H1 (cell line): ENCODE measurements around the gene TMEM82. TPM values are rescaled to one million over a fixed set of nuclear protein-coding genes. Genes with fewer than 3 reads are reported as not detected.

Experiments
- CTCF ChIA-PET: fragments of 300-600 bp; sonication (Branson Sonifier 250); formaldehyde crosslinking; loops from one replicate; lab custom pipeline; 2021; ENCODE audit not compliant: partially characterized antibody; lab: Charles Lee
- POLR2A ChIA-PET: fragments of 300-600 bp; sonication (Branson Sonifier 250); formaldehyde crosslinking; loops from one replicate; lab custom pipeline; 2021; ENCODE audit warnings: inconsistent platforms; ENCODE audit not compliant: partially characterized antibody; lab: Charles Lee
- DNase-seq, 2 experiments: peaks; one replicate each; pipeline versions ENCODE4 v3.0.0 to v3.0.0-alpha.2; 2010 to 2022; ENCODE audit warnings: low spot score in 2 of 2, low read depth in 1 of 2, mixed read lengths in 1 of 2
- FAIRE-seq: peaks from 2 replicates; lab custom pipeline; 2011; peaks lifted over from hg19 to GRCh38; lab: Jason Lieb, UNC
- H2AFZ ChIP-seq: 2 replicates; pipeline ENCODE4 v1.8.1; 2012; ENCODE audit warnings: low read length, inconsistent platforms
- H2AK5ac ChIP-seq: 2 replicates; pipeline ENCODE4 v1.6.1; 2013; ENCODE audit warnings: low read depth, low read length
- H2BK120ac ChIP-seq: replicated peaks from 2 replicates; pipeline ENCODE3; 2013; ENCODE audit warnings: low read depth, low read length, inconsistent platforms
- H2BK12ac ChIP-seq: 2 replicates; pipeline ENCODE4 v1.6.1; 2013; ENCODE audit warnings: low read depth, low read length
- H2BK15ac ChIP-seq: 2 replicates; pipeline ENCODE4 v1.6.1; 2013; ENCODE audit warnings: low read length
- H2BK20ac ChIP-seq: 2 replicates; pipeline ENCODE4 v1.6.1; 2013; ENCODE audit warnings: low read length
- H2BK5ac ChIP-seq: 2 replicates; pipeline ENCODE4 v1.6.1; 2013; ENCODE audit warnings: low read depth, low read length
- H3K14ac ChIP-seq: 2 replicates; pipeline ENCODE4 v1.6.1; 2013; ENCODE audit warnings: inconsistent platforms; ENCODE audit not compliant: insufficient read length
- H3K18ac ChIP-seq: 2 replicates; pipeline ENCODE4 v1.6.1; 2013; ENCODE audit warnings: low read length; ENCODE audit errors: extremely low read depth
- H3K23ac ChIP-seq: 2 replicates; pipeline ENCODE4 v1.6.1; 2013; ENCODE audit warnings: inconsistent platforms; ENCODE audit not compliant: insufficient read length
- H3K23me2 ChIP-seq: 2 replicates; pipeline ENCODE4 v1.6.1; 2013; ENCODE audit warnings: low read depth, low read length
- H3K27ac ChIP-seq: 2 replicates; pipeline ENCODE4 v1.6.1; 2011; ENCODE audit warnings: low read depth, low read length, inconsistent platforms
- H3K27me3 ChIP-seq, 4 experiments: replicated peaks in 1 of 4; 1 replicate in 1 of 4; 2 replicates in 3 of 4; pipeline versions ENCODE4 v1.6.1 to v1.8.1; 2011 to 2013; ENCODE audit warnings: low read length in 3 of 4, mild to moderate bottlenecking in 3 of 4, inconsistent platforms in 2 of 4, mixed read lengths in 2 of 4, moderate library complexity in 1 of 4; ENCODE audit not compliant: control insufficient read depth in 3 of 4, insufficient read depth in 3 of 4; ENCODE audit errors: extremely low read depth in 1 of 4
- H3K36me3 ChIP-seq, 4 experiments: 2 replicates each; pipeline versions ENCODE4 v1.6.1 to v1.8.1; 2011 to 2013; ENCODE audit warnings: mild to moderate bottlenecking in 4 of 4, low read length in 3 of 4, moderate library complexity in 2 of 4, control low read depth in 1 of 4, inconsistent platforms in 1 of 4; ENCODE audit not compliant: insufficient read depth in 4 of 4, control insufficient read depth in 2 of 4
- H3K4ac ChIP-seq: replicated peaks from 2 replicates; pipeline ENCODE3; 2013; ENCODE audit warnings: low read length, low read depth, mixed read lengths, inconsistent platforms; ENCODE audit not compliant: insufficient read length
- H3K4me1 ChIP-seq, 4 experiments: replicated peaks in 1 of 4; 1 replicate in 1 of 4; 2 replicates in 3 of 4; pipeline versions ENCODE4 v1.6.1 to v1.8.1; 2011 to 2013; ENCODE audit warnings: low read length in 3 of 4, inconsistent platforms in 2 of 4, mixed read lengths in 1 of 4; ENCODE audit not compliant: insufficient read depth in 4 of 4, control insufficient read depth in 3 of 4
- H3K4me2 ChIP-seq, 2 experiments: 2 replicates each; pipeline versions ENCODE4 v1.6.1 to v1.8.1; 2011 to 2013; ENCODE audit warnings: low read depth in 2 of 2, low read length in 2 of 2, control low read depth in 1 of 2, inconsistent platforms in 1 of 2, mild to moderate bottlenecking in 1 of 2; ENCODE audit not compliant: insufficient read depth in 1 of 2
- H3K4me3 ChIP-seq, 4 experiments: fragments of 200-600, 300-600 bp in 1 of 4; sonication (generic), shearing (Covaris generic), sonication (Bioruptor Twin) in 1 of 4; 2 replicates each; pipeline versions ENCODE4 v1.5.1 to v1.8.1; 2011 to 2016; ENCODE audit warnings: low read length in 4 of 4, low read depth in 3 of 4, control low read depth in 2 of 4, inconsistent platforms in 2 of 4, mild to moderate bottlenecking in 2 of 4, mixed read lengths in 1 of 4, moderate library complexity in 1 of 4; ENCODE audit not compliant: insufficient read depth in 2 of 4; ENCODE audit errors: extremely low read depth in 1 of 4
- H3K56ac ChIP-seq: replicated peaks from 2 replicates; pipeline ENCODE3; 2013; ENCODE audit warnings: low read depth, mild to moderate bottlenecking, mixed read lengths, low read length, inconsistent platforms; ENCODE audit not compliant: insufficient read length
- H3K79me1 ChIP-seq: 2 replicates; pipeline ENCODE4 v1.6.1; 2013; ENCODE audit warnings: low read depth, low read length, control low read depth
- H3K79me2 ChIP-seq, 2 experiments: 2 replicates each; pipeline versions ENCODE4 v1.6.1 to v1.8.1; 2012 to 2013; ENCODE audit warnings: low read length in 2 of 2, mild to moderate bottlenecking in 2 of 2, inconsistent platforms in 1 of 2; ENCODE audit not compliant: insufficient read depth in 2 of 2, control insufficient read depth in 1 of 2
- H3K9ac ChIP-seq, 4 experiments: replicated peaks in 1 of 4; 1 replicate in 1 of 4; 2 replicates in 3 of 4; pipeline versions ENCODE4 v1.6.1 to v1.8.1; 2011 to 2013; ENCODE audit warnings: low read depth in 3 of 4, low read length in 3 of 4, control low read depth in 2 of 4, mild to moderate bottlenecking in 2 of 4, moderate library complexity in 2 of 4, inconsistent platforms in 1 of 4; ENCODE audit errors: extremely low read depth in 1 of 4
- H3K9me3 ChIP-seq, 2 experiments: 2 replicates each; pipeline versions ENCODE4 v1.6.1 to v1.8.1; 2012 to 2013; ENCODE audit warnings: mild to moderate bottlenecking in 2 of 2, moderate library complexity in 2 of 2, control low read depth in 1 of 2, inconsistent platforms in 1 of 2, low read depth in 1 of 2, low read length in 1 of 2, mixed read lengths in 1 of 2; ENCODE audit not compliant: insufficient read depth in 2 of 2
- H4K20me1 ChIP-seq, 2 experiments: replicated peaks in 1 of 2; 2 replicates each; pipeline versions ENCODE3 to v1.8.1; 2011 to 2013; ENCODE audit warnings: inconsistent platforms in 2 of 2, low read length in 2 of 2, mild to moderate bottlenecking in 1 of 2; ENCODE audit not compliant: insufficient read depth in 2 of 2, control insufficient read depth in 1 of 2
- H4K5ac ChIP-seq: 2 replicates; pipeline ENCODE4 v1.6.1; 2013; ENCODE audit warnings: low read length, low read depth, mixed read lengths, inconsistent platforms; ENCODE audit not compliant: insufficient read length
- H4K8ac ChIP-seq: 2 replicates; pipeline ENCODE4 v1.8.0; 2013; ENCODE audit warnings: mild to moderate bottlenecking, moderate library complexity, low read length, inconsistent platforms; ENCODE audit not compliant: insufficient read depth; ENCODE audit errors: extremely low read depth
- H4K91ac ChIP-seq: replicated peaks from 2 replicates; pipeline ENCODE3; 2013; ENCODE audit warnings: low read length, mixed read lengths, inconsistent platforms; ENCODE audit not compliant: insufficient read length
- JUN ChIP-seq: IDR thresholded peaks from 2 replicates; pipeline ENCODE4 v1.6.1; 2011; ENCODE audit warnings: low read depth, mild to moderate bottlenecking, improper control_type of control experiment, low read length
- RBBP5 ChIP-seq: IDR thresholded peaks from 2 replicates; pipeline ENCODE4 v1.7.1; 2012; ENCODE audit warnings: low read depth, mild to moderate bottlenecking, inconsistent platforms, low read length, moderate library complexity, borderline replicate concordance
- WGBS, 2 experiments: shearing (Covaris generic) in 1 of 2; methylation state at CpG; one replicate each; pipeline versions ENCODE4 v1.1.6 to v1.1.7; 2013 to 2015; ENCODE audit warnings: low lambda C conversion rate in 2 of 2, mixed read lengths in 2 of 2, inconsistent platforms in 1 of 2, low coverage in 1 of 2, missing lambda C conversion rate in 1 of 2; ENCODE audit not compliant: insufficient replicate concordance in 2 of 2, insufficient coverage in 1 of 2, insufficient read length in 1 of 2; ENCODE audit errors: extremely low coverage in 1 of 2, missing lambda C conversion rate in 1 of 2; 5-methylcytosine and 5-hydroxymethylcytosine counted together
- polyA plus RNA-seq, 7 experiments: library from polyadenylated mRNA; depleted of rRNA in 3 of 7; stranded (reverse) in 5 of 7; unstranded in 2 of 7; fragments of >200 nt in 5 of 7; fragments of 200-250 nt in 2 of 7; gene quantifications; 1 replicate in 5 of 7; 2 replicates in 1 of 7; 4 replicates in 1 of 7; pipeline versions ENCODE4 v1.2.1 to v1.2.3, GENCODE V29; 2011 to 2013; ENCODE audit warnings: missing spikeins in 2 of 7, mixed read lengths in 2 of 7
- total RNA-seq: library from RNA; stranded (reverse); fragmentation: NEBNext Ultra II Directional; extraction: Animal tissue kit (Norgen Biotek cat#: 25700); gene quantifications from 2 replicates; pipeline ENCODE4 v1.2.1, GENCODE V29; 2021

TMEM82 gene
- total and polyA plus RNA-seq, 2 of the 8 experiments (the other 6 are each of a cell fraction or from before 2014, with no cell fraction given): 0.32 to 2.1 TPM

DNA sequence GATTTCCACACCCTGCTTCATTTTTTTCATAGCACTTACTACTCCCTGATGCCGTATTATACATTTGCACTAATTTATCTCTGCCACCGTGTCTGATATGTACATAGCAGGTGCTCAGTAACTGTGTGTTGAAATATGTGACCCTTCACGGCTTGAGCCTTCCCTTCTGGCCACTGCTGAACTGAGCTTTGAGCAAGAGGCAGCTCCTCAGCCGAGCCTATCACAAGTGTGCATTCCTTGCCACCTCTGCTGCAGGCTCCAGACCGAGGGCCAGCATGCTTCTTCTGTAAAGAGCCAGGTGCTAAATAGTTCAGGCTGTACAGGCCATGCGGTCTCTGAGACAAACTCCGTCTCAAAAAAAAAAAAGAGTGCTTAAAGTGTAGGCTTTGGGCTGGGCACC, 35.5 kb upstream of the TMEM82 start:
- H3K23ac ChIP-seq: no peak overlapping the region
- H3K14ac ChIP-seq: no peak overlapping the region
- H3K23me2 ChIP-seq: no peaks in the 10 kb centered on the region
- H2AK5ac ChIP-seq: no peak overlapping the region
- H3K79me1 ChIP-seq: peaks cover 7% of the 10 kb centered on the region
- no peak overlapping the region for H2BK5ac ChIP-seq
- no peak overlapping the region for H3K4me2 ChIP-seq
- FAIRE-seq (no peak), DNase-seq (no peak)
- ChIA-PET CTCF (interaction anchor here (0.6 to 3.2 kb wide), 5 partner anchors 10 to 270 kb away, joined by 3 to 15 read pairs (median 3); no protein-coding TSS in a partner anchor), POLR2A (interaction anchor here (0.7 to 1.2 kb wide), 2 partner anchors 19 to 27 kb away, joined by 3 read pairs; no protein-coding TSS in a partner anchor)
- no peak overlapping the region for H2BK15ac ChIP-seq
- H3K4ac ChIP-seq: no peak overlapping the region
- H3K27me3 ChIP-seq: no peaks in the 10 kb centered on the region
- H4K20me1 ChIP-seq: peaks cover 6 to 8% of the 10 kb centered on the region in 2 experiments
- peaks cover 0 to 3% of the 10 kb centered on the region in 2 experiments; a peak in 1 of 4 replicates for H3K79me2 ChIP-seq
- no peak overlapping the region for H4K8ac ChIP-seq
- WGBS, 2 experiments: 88% methylated on average over 7 of the region's 7 CpGs; no CpG with 5 or more reads in 1 of the 2 experiments
- no peak overlapping the region for H3K27ac ChIP-seq
- H3K18ac ChIP-seq: no peak overlapping the region
- no peak overlapping the region for H4K5ac ChIP-seq
- H3K9ac ChIP-seq: no peak overlapping the region
- H2BK12ac ChIP-seq: no peak overlapping the region
- H2BK20ac ChIP-seq: no peak overlapping the region
- H4K91ac ChIP-seq: no peak overlapping the region
- no peak overlapping the region for H2AFZ ChIP-seq
- no peaks in the 10 kb centered on the region for H3K4me1 ChIP-seq
- H3K4me3 ChIP-seq: no peak overlapping the region
- no peak overlapping the region for H3K56ac ChIP-seq
- H2BK120ac ChIP-seq: no peak overlapping the region
- no peak for TF ChIP-seq JUN
- TF ChIP-seq RBBP5: no peak
- no peaks in the 10 kb centered on the region for H3K9me3 ChIP-seq
- no peaks in the 10 kb centered on the region for H3K36me3 ChIP-seq
